ENCODE measurements around the gene USE1. TPM values are rescaled to one million over a fixed set of nuclear protein-coding genes. Genes with fewer than 3 reads are reported as not detected.

Gene USE1
- total and polyA plus RNA-seq, 7 experiments from 2014 or later = 24.7 to 68.3 (median 46.2) TPM

- Histone ChIP-seq H3K4me3 (ENCODE audit: low read length) (peak overlapping the region; percentile 74), H3K9me3 (ENCODE audit: control insufficient read depth in 2 of 3, low read length in 3 of 3) (no peaks in the 10 kb centered on the region), H3K27me3 (ENCODE audit: control insufficient read depth in 2 of 2, insufficient read depth in 2 of 2, low read length in 2 of 2) (no peaks in the 10 kb centered on the region), H3K4me1 (ENCODE audit: control insufficient read depth in 2 of 2, insufficient read depth in 2 of 2, low read length in 2 of 2) (peaks cover 0 to 11% of the 10 kb centered on the region in 2 donors), H3K36me3 (ENCODE audit: control insufficient read depth in 2 of 3, insufficient read depth in 3 of 3, low read length in 3 of 3) (peaks cover 0 to 4% (median 3%) of the 10 kb centered on the region in 3 experiments), H3K27ac (ENCODE audit: low read depth, low read length) (peak overlapping the region; percentile 64)
- H3K36me3 Mint-ChIP-seq = peaks cover 0 to 3% (median 0%) of the 10 kb centered on the region in 5 donors
- peak; percentile 95 for ATAC-seq
- ChIA-PET POLR2A (interaction anchor here (0.6 to 4.2 kb wide), 15 partner anchors 9 to 844 kb away, joined by 3 to 37 read pairs (median 6); partner anchors contain the start of genes BABAM1, OCEL1, USE1 and USHBP1), CTCF (interaction anchor here (0.6 to 2.2 kb wide), 8 partner anchors 10 to 782 kb away, joined by 3 to 13 read pairs (median 4); partner anchors contain the start of genes OCEL1 and USE1)
- H3K4me1 Mint-ChIP-seq = peaks cover 4 to 22% (median 13%) of the 10 kb centered on the region in 7 donors
- H3K9me3 Mint-ChIP-seq = no peaks in the 10 kb centered on the region
- H3K27ac Mint-ChIP-seq = peak overlapping the region in 4 of 9 donors; percentile 12 to 77 (median 58)
- H3K27me3 Mint-ChIP-seq = no peaks in the 10 kb centered on the region
- intact Hi-C loops (cut with micrococcal nuclease) = loop anchor here (1.0 to 2.0 kb wide), 12 partner anchors 9 to 169 kb away; partner anchors contain the start of genes OCEL1 (in 2 of the 2), USE1 (in 2 of the 2), BABAM1 (in 1 of the 2) and HAUS8 (in 1 of the 2)
- DNase-seq = peak; percentile 62 to 75 (median 73)
- peak overlapping the region; percentile 67 to 88 (median 82) for H3K4me3 Mint-ChIP-seq
Measured at GRCh38 chr19:17235300-17235970, 20.3 kb downstream of the USE1 start.

DNA sequence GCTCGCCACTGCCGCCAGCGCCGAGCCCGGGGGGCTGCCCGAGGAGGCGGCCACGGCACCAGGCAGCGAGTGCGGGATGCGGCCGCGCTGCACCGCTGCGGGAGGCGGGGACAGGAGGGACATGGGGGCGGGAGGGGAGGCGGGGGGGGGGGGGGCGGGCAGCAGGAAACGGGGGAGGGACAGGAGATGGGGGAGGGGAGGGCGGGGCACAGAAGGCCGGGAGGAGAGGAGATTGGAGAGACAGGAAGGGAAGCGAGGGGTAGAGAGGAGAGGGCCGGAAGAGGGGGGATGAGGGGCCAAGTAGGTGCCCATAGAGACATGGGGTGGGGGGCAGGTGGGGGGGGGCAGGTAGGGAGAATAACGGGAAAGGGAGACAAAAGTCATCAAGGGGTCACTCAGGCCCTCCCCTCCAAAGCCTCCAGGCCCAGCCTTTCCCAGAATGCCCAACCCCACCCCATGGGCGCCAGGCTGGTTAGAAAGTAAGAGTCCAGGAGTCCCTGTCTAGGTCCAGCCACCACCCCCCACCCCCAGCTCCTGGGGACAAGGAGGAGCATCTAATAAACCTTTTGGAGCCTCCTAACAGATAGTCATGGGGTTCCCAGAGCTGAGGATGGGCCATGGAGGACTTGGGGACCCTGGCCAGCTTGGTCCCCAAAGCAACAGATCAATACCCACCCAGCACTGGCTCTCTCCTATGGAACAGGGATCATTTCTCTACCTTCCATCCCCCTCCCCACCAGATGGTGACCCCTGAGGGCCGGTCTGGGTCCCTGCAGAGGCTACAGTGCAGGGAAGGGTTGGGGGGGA, 21.0 kb downstream of the USE1 start:
- peaks cover 0 to 4% (median 3%) of the 10 kb centered on the region in 3 experiments for H3K36me3 ChIP-seq (ENCODE audit: control insufficient read depth in 2 of 3, insufficient read depth in 3 of 3, low read length in 3 of 3)
- H3K27me3 ChIP-seq (ENCODE audit: control insufficient read depth in 2 of 2, insufficient read depth in 2 of 2, low read length in 2 of 2) = no peaks in the 10 kb centered on the region
- Mint-ChIP-seq H3K36me3 (peaks cover 0 to 3% (median 0%) of the 10 kb centered on the region in 5 donors), H3K4me1 (peaks cover 4 to 22% (median 16%) of the 10 kb centered on the region in 7 donors), H3K27ac (peak overlapping the region in 1 of 9 donors; percentile 23), H3K9me3 (no peaks in the 10 kb centered on the region), H3K4me3 (peak overlapping the region in 9 of 10 donors; percentile 39 to 88 (median 67)), H3K27me3 (no peaks in the 10 kb centered on the region)
- DNase-seq (no peak), ATAC-seq (peak; percentile 49)
- H3K4me1 ChIP-seq (ENCODE audit: control insufficient read depth in 2 of 2, insufficient read depth in 2 of 2, low read length in 2 of 2) = peaks cover 0 to 11% of the 10 kb centered on the region in 2 donors
- POLR2A ChIA-PET = interaction anchor here (0.5 to 4.2 kb wide), 14 partner anchors 8 to 169 kb away, joined by 3 to 37 read pairs (median 6); partner anchors contain the start of genes BABAM1, OCEL1, USE1 and USHBP1
- H3K27ac ChIP-seq (ENCODE audit: low read depth, low read length) = peak overlapping the region; percentile 64
- intact Hi-C loops (cut with micrococcal nuclease) = loop anchor here (1.0 to 2.0 kb wide), 12 partner anchors 9 to 169 kb away; partner anchors contain the start of genes OCEL1 (in 2 of the 2), USE1 (in 2 of the 2), BABAM1 (in 1 of the 2) and HAUS8 (in 1 of the 2)
- CTCF ChIA-PET = interaction anchor here (0.6 to 2.2 kb wide), 9 partner anchors 10 to 783 kb away, joined by 3 to 13 read pairs (median 3); partner anchors contain the start of genes OCEL1 and USE1
- peak overlapping the region; percentile 74 for H3K4me3 ChIP-seq (ENCODE audit: low read length)
- no peaks in the 10 kb centered on the region for H3K9me3 ChIP-seq (ENCODE audit: control insufficient read depth in 2 of 3, low read length in 3 of 3)

DNA sequence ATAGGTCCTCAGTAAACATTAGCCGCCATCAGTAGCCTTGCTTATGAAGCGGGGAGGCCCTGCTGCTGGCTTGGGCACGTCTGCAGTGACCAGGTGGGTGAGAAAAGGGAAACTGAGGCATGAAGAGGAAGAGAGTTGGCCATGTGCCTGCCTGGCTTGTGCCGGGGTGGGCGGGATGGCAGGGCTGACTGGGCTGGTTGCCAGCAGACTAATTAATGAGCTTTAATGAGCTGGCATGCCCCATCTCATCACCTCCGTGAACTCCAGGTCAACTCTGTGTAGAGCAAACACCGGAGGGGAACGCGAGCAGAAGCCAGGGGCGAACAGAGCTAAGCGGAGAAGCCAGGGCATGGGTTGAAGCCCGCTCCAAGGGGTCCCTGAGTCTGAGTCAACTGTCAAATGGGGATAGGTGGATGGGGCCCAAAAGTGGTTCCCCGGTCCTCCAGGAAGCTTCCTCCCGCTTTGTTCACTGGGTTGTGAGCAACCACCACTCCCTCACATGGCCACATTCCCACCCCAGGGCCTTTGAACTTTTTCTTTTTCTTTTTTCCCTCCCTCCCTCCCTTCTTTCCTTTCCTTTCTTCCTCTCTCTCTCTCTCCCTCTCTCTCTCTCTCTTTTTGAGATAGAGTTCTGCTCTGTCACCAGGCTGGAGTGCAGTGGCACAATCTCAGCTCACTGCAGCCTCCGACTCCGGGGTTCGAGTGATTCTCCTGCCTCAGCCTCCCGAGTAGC, 21.8 kb downstream of the USE1 start:
- no peak overlapping the region for H3K4me3 ChIP-seq (ENCODE audit: low read length)
- H3K4me1 ChIP-seq (ENCODE audit: control insufficient read depth in 2 of 2, insufficient read depth in 2 of 2, low read length in 2 of 2) = peaks cover 0 to 11% of the 10 kb centered on the region in 2 donors
- no peaks in the 10 kb centered on the region for H3K27me3 ChIP-seq (ENCODE audit: control insufficient read depth in 2 of 2, insufficient read depth in 2 of 2, low read length in 2 of 2)
- Mint-ChIP-seq H3K36me3 (peaks cover 0 to under 1% (median 0%) of the 10 kb centered on the region in 5 donors), H3K27ac (peak overlapping the region in 2 of 9 donors; percentile 23 to 40), H3K9me3 (no peaks in the 10 kb centered on the region), H3K4me1 (peaks cover 4 to 22% (median 16%) of the 10 kb centered on the region in 7 donors), H3K4me3 (peak overlapping the region in 7 of 10 donors; percentile 27 to 88 (median 41)), H3K27me3 (no peaks in the 10 kb centered on the region)
- no peaks in the 10 kb centered on the region for H3K9me3 ChIP-seq (ENCODE audit: control insufficient read depth in 2 of 3, low read length in 3 of 3)
- H3K27ac ChIP-seq (ENCODE audit: low read depth, low read length) = no peak overlapping the region
- DNase-seq (no peak), ATAC-seq (no peak)
- CTCF ChIA-PET = interaction anchor here (1.1 to 2.2 kb wide), 3 partner anchors 11 to 32 kb away, joined by 3 to 13 read pairs (median 5); partner anchors contain the start of genes OCEL1 and USE1
- POLR2A ChIA-PET = interaction anchor here (0.5 to 4.2 kb wide), 4 partner anchors 11 to 38 kb away, joined by 3 to 37 read pairs (median 17); partner anchors contain the start of genes OCEL1 and USE1
- H3K36me3 ChIP-seq (ENCODE audit: control insufficient read depth in 2 of 3, insufficient read depth in 3 of 3, low read length in 3 of 3) = peaks cover 0 to 2% (median 1%) of the 10 kb centered on the region in 3 experiments
- intact Hi-C loops (cut with micrococcal nuclease) = no loop called here

GRCh38 chr19:17237747-17238706, 22.9 kb downstream of the USE1 start:
- no peaks in the 10 kb centered on the region for H3K27me3 ChIP-seq (ENCODE audit: control insufficient read depth in 2 of 2, insufficient read depth in 2 of 2, low read length in 2 of 2)
- no peaks in the 10 kb centered on the region for H3K9me3 Mint-ChIP-seq
- no peak overlapping the region for H3K4me3 ChIP-seq (ENCODE audit: low read length)
- no peaks in the 10 kb centered on the region for H3K36me3 ChIP-seq (ENCODE audit: control insufficient read depth in 2 of 3, insufficient read depth in 3 of 3, low read length in 3 of 3)
- no peaks in the 10 kb centered on the region for H3K36me3 Mint-ChIP-seq
- CTCF ChIA-PET = interaction anchor here (1.4 kb wide), 1 partner anchor 23 kb away, joined by 5 read pairs; the partner anchor contains the start of gene USE1
- peaks cover 0 to 11% of the 10 kb centered on the region in 2 donors for H3K4me1 ChIP-seq (ENCODE audit: control insufficient read depth in 2 of 2, insufficient read depth in 2 of 2, low read length in 2 of 2)
- no peaks in the 10 kb centered on the region for H3K27me3 Mint-ChIP-seq
- peak overlapping the region in 6 of 10 donors; percentile 23 to 82 (median 38) for H3K4me3 Mint-ChIP-seq
- no peaks in the 10 kb centered on the region for H3K9me3 ChIP-seq (ENCODE audit: control insufficient read depth in 2 of 3, low read length in 3 of 3)
- no peak for DNase-seq
- H3K27ac ChIP-seq (ENCODE audit: low read depth, low read length) = no peak overlapping the region
- no peak for ATAC-seq
- POLR2A ChIA-PET = interaction anchor here (4.2 kb wide), 1 partner anchor 22 kb away, joined by 30 read pairs; the partner anchor contains the start of gene USE1
- peak overlapping the region in 3 of 9 donors; percentile 16 to 52 (median 40) for H3K27ac Mint-ChIP-seq
- peaks cover 4 to 22% (median 16%) of the 10 kb centered on the region in 7 donors for H3K4me1 Mint-ChIP-seq
- intact Hi-C loops (cut with micrococcal nuclease) = no loop called here

DNA sequence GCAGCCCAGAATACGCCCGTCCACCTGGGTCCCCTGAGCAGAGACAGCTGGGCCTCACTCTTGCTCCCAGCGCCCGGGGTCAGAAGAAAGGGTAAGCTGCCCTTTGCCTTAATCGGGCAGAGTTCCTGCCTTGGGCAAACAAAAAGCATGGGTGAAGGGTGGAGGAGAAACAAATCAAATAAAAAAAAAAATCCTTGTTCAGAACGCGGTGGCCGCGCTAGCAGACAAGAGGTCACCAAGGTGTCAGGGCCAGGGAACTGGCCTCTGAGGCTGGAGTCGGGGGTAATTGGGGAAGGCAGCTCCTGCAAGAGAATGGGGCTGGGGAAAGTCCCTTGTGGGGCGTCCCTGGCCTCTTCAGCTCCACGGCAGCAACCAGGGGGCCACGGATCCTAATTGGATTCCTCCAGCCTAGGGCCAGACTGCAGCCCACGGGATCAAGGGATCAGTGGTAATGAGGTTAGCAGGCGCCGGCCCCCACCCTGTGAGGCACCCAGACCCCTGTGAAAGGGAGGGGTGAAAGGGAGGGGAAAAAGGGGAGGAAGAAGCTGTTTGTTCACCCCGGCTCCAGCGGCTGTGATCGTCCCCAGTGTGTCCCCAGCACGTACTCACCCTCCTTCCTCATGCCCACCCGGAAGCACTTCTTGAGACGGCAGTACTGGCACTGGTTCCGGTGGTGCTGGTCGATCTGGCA, 25.1 kb downstream of the USE1 start:
- H3K27me3 Mint-ChIP-seq = peaks cover 0 to 4% (median 0%) of the 10 kb centered on the region in 5 donors
- CTCF ChIA-PET = interaction anchor here (0.5 kb wide), 1 partner anchor 65 kb away, joined by 3 read pairs; no protein-coding TSS in a partner anchor
- H3K27me3 ChIP-seq (ENCODE audit: control insufficient read depth in 2 of 2, insufficient read depth in 2 of 2, low read length in 2 of 2) = no peaks in the 10 kb centered on the region
- no peak for ATAC-seq
- no peaks in the 10 kb centered on the region for H3K9me3 Mint-ChIP-seq
- intact Hi-C loops (cut with micrococcal nuclease) = no loop called here
- POLR2A ChIA-PET = interaction anchor here (0.6 to 1.4 kb wide), 2 partner anchors 24 to 538 kb away, joined by 3 to 4 read pairs; no protein-coding TSS in a partner anchor
- H3K27ac Mint-ChIP-seq = peak overlapping the region in 1 of 9 donors; percentile 86
- H3K9me3 ChIP-seq (ENCODE audit: control insufficient read depth in 2 of 3, low read length in 3 of 3) = no peaks in the 10 kb centered on the region
- H3K4me1 ChIP-seq (ENCODE audit: control insufficient read depth in 2 of 2, insufficient read depth in 2 of 2, low read length in 2 of 2) = no peaks in the 10 kb centered on the region
- no peaks in the 10 kb centered on the region for H3K36me3 Mint-ChIP-seq
- H3K36me3 ChIP-seq (ENCODE audit: control insufficient read depth in 2 of 3, insufficient read depth in 3 of 3, low read length in 3 of 3) = no peaks in the 10 kb centered on the region
- H3K27ac ChIP-seq (ENCODE audit: low read depth, low read length) = no peak overlapping the region
- no peak for DNase-seq
- no peak overlapping the region for H3K4me3 Mint-ChIP-seq
- H3K4me3 ChIP-seq (ENCODE audit: low read length) = no peak overlapping the region
- peaks cover 0 to 10% (median 0%) of the 10 kb centered on the region in 7 donors for H3K4me1 Mint-ChIP-seq

Data from naive thymus-derived CD4-positive, alpha-beta T cell (primary cell).